Spleen (tissue), 11 donors: Measurements from ENCODE around the gene CD2BP2. TPM values are rescaled to one million over a fixed set of nuclear protein-coding genes. Genes with fewer than 3 reads are reported as not detected.

ENCODE experiments used
- DNase-seq: peaks from one replicate; pipeline ENCODE4 v3.0.0-alpha.2; 2020
- H3K27ac ChIP-seq, 8 donors: fragments of 200-600 bp; sonication (generic) in 7 of 8; 1 replicate in 4 of 8; 2 replicates in 4 of 8; pipeline versions ENCODE4 v1.5.0 to v1.8.0; 2016 to 2021; ENCODE audit warnings: inconsistent platforms in 4 of 8, mild to moderate bottlenecking in 4 of 8, moderate library complexity in 1 of 8
- H3K27me3 ChIP-seq, 7 donors: fragments of 200-600 bp; sonication (generic) in 6 of 7; replicated peaks in 1 of 7; 1 replicate in 4 of 7; 2 replicates in 3 of 7; pipeline versions ENCODE4 v1.5.0 to v1.8.0; 2016 to 2021; ENCODE audit warnings: inconsistent platforms in 3 of 7, mild to moderate bottlenecking in 1 of 7
- H3K36me3 ChIP-seq, 6 donors: fragments of 200-600 bp; sonication (generic) in 5 of 6; 1 replicate in 4 of 6; 2 replicates in 2 of 6; pipeline versions ENCODE4 v1.5.0 to v1.8.0; 2016 to 2021; ENCODE audit warnings: inconsistent platforms in 2 of 6
- H3K4me1 ChIP-seq, 6 donors: fragments of 200-600 bp; sonication (generic) in 5 of 6; 1 replicate in 3 of 6; 2 replicates in 3 of 6; pipeline versions ENCODE4 v1.5.0 to v1.8.0; 2016 to 2021; ENCODE audit warnings: inconsistent platforms in 3 of 6
- H3K4me3 ChIP-seq, 8 donors: fragments of 200-600 bp; sonication (generic) in 7 of 8; 1 replicate in 4 of 8; 2 replicates in 4 of 8; pipeline versions ENCODE4 v1.5.0 to v1.8.0; 2016 to 2021; ENCODE audit warnings: inconsistent platforms in 4 of 8, mild to moderate bottlenecking in 4 of 8, moderate library complexity in 2 of 8
- H3K9me3 ChIP-seq, 8 donors: fragments of 200-600 bp; sonication (generic) in 7 of 8; 1 replicate in 4 of 8; 2 replicates in 4 of 8; pipeline versions ENCODE4 v1.5.0 to v1.8.0; 2016 to 2021; ENCODE audit warnings: inconsistent platforms in 4 of 8
- POLR2A ChIP-seq, 3 donors: fragments of 450-650 bp; IDR thresholded peaks; one replicate each; pipeline ENCODE4 v1.5.1; 2017; ENCODE audit warnings: antibody characterized with exemption in 3 of 3, mild to moderate bottlenecking in 1 of 3
- POLR2AphosphoS5 ChIP-seq, 3 donors: sonication (generic); formaldehyde crosslinking; IDR thresholded peaks; one replicate each; pipeline ENCODE4 v1.5.1; 2017; ENCODE audit warnings: antibody characterized with exemption in 3 of 3
- WGBS, 5 donors: extraction: QIAGEN DNeasy Blood & Tissue Kit in 3 of 5; methylation state at CpG; one replicate each; pipeline versions ENCODE4 v1.1.5 to v1.1.7; 2013 to 2018; 5-methylcytosine and 5-hydroxymethylcytosine counted together
- intact Hi-C: fragments of 100-400 bp; cut with DNase I; formaldehyde crosslinking; loops from one replicate; pipeline ENCODE4 v1.15.0; 2023; ENCODE audit warnings: low total_unique reads
- polyA plus RNA-seq, 3 donors: library from polyadenylated mRNA; stranded (reverse); fragments of 200-250 nt; gene quantifications; one replicate each; pipeline ENCODE4 v1.2.1, GENCODE V29; 2013
- total RNA-seq, 7 donors: library from RNA; depleted of rRNA in 3 of 7; stranded (reverse); fragments of >200 nt in 3 of 7; fragmentation: NEBNext Ultra II Directional in 4 of 7; extraction: Animal tissue kit (Norgen Biotek cat#: 25700) in 4 of 7; gene quantifications; one replicate each; pipeline versions ENCODE4 v1.1.0 to v1.2.1, GENCODE V29; 2016 to 2021
- TF ChIP-seq, protein P1 (sequence below), 11 experiments: fragments of 200-600 bp in 7 of 11; fragments of 450-650 bp in 4 of 11; sonication (generic) in 4 of 11; IDR thresholded peaks in 8 of 11; conservative IDR thresholded peaks in 3 of 11; 1 replicate in 7 of 11; 2 replicates in 4 of 11; pipeline versions ENCODE4 v1.4.0 to v1.8.0; 2016 to 2021; ENCODE audit warnings: antibody characterized with exemption in 11 of 11, inconsistent platforms in 4 of 11, mild to moderate bottlenecking in 1 of 11
- donor health status: healthy with polysubstance abuse.
- donor health status: DM: no; HTN: no; CAD: no; lungs with moderate emphysema.
- donor health status: DM: no; HTN: no; CAD: no.
- donor health status: Bipolar disorder and iron deficiency.
- donor health status: healthy.
- donor health status: DM: no; HTN: no; CAD: no.
- donor health status: DM: yes; HTN: yes; CAD: no.

Gene CD2BP2
- total and polyA plus RNA-seq, 10 donors: 27.8 to 60.0 (median 43.0) TPM

DNA sequence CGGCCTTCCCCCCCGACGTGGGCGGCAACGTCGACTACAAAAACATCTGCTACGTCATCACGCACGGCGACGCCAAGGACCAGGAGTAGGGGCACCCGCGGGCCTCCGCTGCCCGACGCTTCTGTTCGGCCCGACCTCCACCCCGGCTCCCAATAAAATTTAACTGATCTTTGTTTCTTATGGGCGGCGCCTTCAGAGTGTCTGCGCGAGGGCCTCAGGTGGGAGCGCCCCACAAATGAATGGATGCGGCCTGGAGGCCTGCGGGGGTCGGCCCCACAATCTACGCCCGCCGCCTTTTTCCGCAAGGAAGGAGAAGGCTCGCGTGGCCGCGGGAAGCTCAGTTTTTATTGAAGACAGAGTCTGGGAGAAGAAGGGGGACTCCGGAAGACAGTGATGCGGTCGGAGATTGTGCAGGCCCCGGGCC lies 22.7 kb upstream of the CD2BP2 start:
- no peaks in the 10 kb centered on the region for H3K27me3 ChIP-seq
- TF ChIP-seq, protein P1, sequence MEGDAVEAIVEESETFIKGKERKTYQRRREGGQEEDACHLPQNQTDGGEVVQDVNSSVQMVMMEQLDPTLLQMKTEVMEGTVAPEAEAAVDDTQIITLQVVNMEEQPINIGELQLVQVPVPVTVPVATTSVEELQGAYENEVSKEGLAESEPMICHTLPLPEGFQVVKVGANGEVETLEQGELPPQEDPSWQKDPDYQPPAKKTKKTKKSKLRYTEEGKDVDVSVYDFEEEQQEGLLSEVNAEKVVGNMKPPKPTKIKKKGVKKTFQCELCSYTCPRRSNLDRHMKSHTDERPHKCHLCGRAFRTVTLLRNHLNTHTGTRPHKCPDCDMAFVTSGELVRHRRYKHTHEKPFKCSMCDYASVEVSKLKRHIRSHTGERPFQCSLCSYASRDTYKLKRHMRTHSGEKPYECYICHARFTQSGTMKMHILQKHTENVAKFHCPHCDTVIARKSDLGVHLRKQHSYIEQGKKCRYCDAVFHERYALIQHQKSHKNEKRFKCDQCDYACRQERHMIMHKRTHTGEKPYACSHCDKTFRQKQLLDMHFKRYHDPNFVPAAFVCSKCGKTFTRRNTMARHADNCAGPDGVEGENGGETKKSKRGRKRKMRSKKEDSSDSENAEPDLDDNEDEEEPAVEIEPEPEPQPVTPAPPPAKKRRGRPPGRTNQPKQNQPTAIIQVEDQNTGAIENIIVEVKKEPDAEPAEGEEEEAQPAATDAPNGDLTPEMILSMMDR (IDR thresholded peaks at IDR 0.05 in 8 of 11, conservative IDR thresholded peaks at IDR 0.05 in 3 of 11): no peak
- peak in 2 of 3 donors; percentile 57 for TF ChIP-seq POLR2A (IDR thresholded peaks at IDR 0.05)
- peak; percentile 90 to 94 (median 91) for TF ChIP-seq POLR2AphosphoS5 (IDR thresholded peaks at IDR 0.05)
- peak overlapping the region; percentile 30 to 87 (median 70) for H3K4me3 ChIP-seq
- peaks cover 0 to 11% (median 0%) of the 10 kb centered on the region in 6 donors for H3K36me3 ChIP-seq
- WGBS, 5 donors: 0 to 1% (median 0%) methylated on average over 12 to 39 of the region's 39 CpGs
- H3K27ac ChIP-seq: peak overlapping the region; percentile 99 to 100 (median 100)
- H3K9me3 ChIP-seq: no peaks in the 10 kb centered on the region
- intact Hi-C loops: no loop called here
- H3K4me1 ChIP-seq: peaks cover 22 to 66% (median 42%) of the 10 kb centered on the region in 6 donors
- DNase-seq: peak; percentile 98

DNA sequence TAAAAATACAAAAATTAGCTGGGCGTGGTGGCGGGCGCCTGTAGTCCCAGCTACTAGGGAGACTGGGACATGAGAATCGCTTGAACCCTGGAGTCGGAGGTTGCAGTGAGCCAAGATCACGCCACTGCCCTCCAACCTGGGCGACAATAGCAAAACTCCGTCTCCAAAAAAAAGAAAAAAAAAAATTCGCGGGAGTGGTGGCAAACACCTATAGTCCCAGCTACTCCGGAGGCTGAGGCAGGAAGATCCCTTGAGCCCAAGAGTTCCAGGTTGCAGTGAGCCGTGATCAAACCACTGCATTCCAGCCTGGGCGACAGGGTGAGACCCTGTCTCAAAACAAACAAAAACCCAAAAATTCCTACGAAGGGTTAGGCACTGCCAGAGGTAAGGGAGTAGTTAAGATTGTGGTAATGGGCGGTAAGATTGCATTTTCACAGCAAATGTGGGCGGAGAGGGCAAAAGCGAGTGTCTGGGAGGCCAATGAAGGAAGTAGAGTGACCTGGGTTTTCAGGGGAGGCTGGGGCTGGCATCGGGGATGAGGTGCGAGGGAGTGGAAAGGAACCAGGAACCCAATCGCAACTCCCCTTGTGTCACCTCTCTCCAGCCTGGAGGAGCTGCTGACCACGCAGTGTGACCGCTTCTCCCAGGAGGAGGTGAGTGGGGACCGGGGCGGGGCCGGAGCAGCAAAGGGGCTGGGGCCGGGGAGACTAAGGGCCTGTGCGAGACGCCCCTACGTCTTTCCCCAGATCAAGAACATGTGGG lies 22.1 kb upstream of the CD2BP2 start:
- Histone ChIP-seq H3K27me3 (no peaks in the 10 kb centered on the region), H3K27ac (peak overlapping the region; percentile 99 to 100 (median 100)), H3K4me1 (peaks cover 22 to 60% (median 39%) of the 10 kb centered on the region in 6 donors), H3K36me3 (peaks cover 0 to 11% (median 0%) of the 10 kb centered on the region in 6 donors), H3K4me3 (peak overlapping the region; percentile 30 to 87 (median 70)), H3K9me3 (no peaks in the 10 kb centered on the region)
- 38 to 46% (median 39%) methylated on average over 26 to 29 of the region's 29 CpGs for WGBS, 5 donors
- intact Hi-C loops: no loop called here
- TF ChIP-seq POLR2A (IDR thresholded peaks at IDR 0.05) (no peak), POLR2AphosphoS5 (IDR thresholded peaks at IDR 0.05) (no peak)
- TF ChIP-seq, protein P1 (IDR thresholded peaks at IDR 0.05 in 8 of 11, conservative IDR thresholded peaks at IDR 0.05 in 3 of 11): no peak
- no peak for DNase-seq

DNA sequence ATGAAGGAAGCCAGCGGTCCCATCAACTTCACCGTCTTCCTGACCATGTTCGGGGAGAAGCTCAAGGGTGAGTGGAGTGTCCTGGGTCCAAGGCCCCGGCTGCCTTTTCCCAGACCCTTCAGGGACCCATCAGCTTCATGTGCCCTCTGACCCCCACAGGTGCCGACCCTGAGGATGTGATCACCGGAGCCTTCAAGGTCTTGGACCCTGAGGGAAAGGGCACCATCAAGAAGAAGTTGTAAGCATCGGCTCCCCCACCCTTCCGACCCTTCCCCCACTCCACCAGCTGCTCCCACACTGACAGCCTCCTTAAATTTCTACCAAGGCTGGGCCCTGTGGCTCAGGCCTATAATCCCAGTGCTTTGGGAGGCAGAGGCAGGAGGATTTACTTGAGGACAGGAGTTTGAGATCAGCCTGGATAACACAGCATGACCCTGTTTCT lies 21.4 kb upstream of the CD2BP2 start:
- no peak for DNase-seq
- 88 to 95% (median 92%) methylated on average over 7 to 8 of the region's 8 CpGs for WGBS, 5 donors
- TF ChIP-seq, protein P1 (IDR thresholded peaks at IDR 0.05 in 8 of 11, conservative IDR thresholded peaks at IDR 0.05 in 3 of 11): no peak
- TF ChIP-seq POLR2A (IDR thresholded peaks at IDR 0.05) (no peak), POLR2AphosphoS5 (IDR thresholded peaks at IDR 0.05) (no peak)
- intact Hi-C loops: no loop called here
- H3K36me3 ChIP-seq: peaks cover 0 to 11% (median 0%) of the 10 kb centered on the region in 6 donors
- no peaks in the 10 kb centered on the region for H3K27me3 ChIP-seq
- H3K27ac ChIP-seq: peak overlapping the region in 7 of 8 donors; percentile 99 to 100 (median 100)
- no peaks in the 10 kb centered on the region for H3K9me3 ChIP-seq
- H3K4me3 ChIP-seq: no peak overlapping the region
- peaks cover 18 to 60% (median 38%) of the 10 kb centered on the region in 6 donors for H3K4me1 ChIP-seq

DNA sequence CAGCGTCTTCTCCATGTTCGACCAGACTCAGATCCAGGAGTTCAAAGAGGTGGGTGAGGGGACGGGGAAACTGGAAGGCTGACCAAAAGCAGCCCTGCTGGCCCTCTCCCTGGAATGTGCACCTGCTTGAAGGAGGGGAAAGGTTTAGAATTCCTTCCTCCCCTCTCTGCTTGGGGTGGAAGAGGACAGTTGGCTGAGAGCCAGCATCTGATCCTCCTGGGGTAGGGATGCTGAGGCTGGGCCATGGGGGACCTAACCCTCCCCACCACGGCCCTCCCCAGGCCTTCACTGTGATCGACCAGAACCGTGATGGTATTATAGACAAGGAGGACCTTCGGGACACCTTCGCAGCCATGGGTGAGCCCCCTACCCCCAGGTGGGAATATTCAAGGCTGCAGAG lies 20.8 kb upstream of the CD2BP2 start:
- no peaks in the 10 kb centered on the region for H3K9me3 ChIP-seq
- peaks cover 0 to 11% (median 0%) of the 10 kb centered on the region in 6 donors for H3K36me3 ChIP-seq
- DNase-seq: no peak
- intact Hi-C loops: no loop called here
- 92 to 98% (median 95%) methylated on average over 6 to 8 of the region's 8 CpGs for WGBS, 5 donors
- no peak overlapping the region for H3K4me3 ChIP-seq
- H3K27me3 ChIP-seq: no peaks in the 10 kb centered on the region
- no peak for TF ChIP-seq POLR2AphosphoS5 (IDR thresholded peaks at IDR 0.05)
- peak overlapping the region in 2 of 8 donors; percentile 99 to 100 for H3K27ac ChIP-seq
- H3K4me1 ChIP-seq: peaks cover 12 to 59% (median 36%) of the 10 kb centered on the region in 6 donors
